ENCODE data around the gene KCTD6.
A peak's percentile ranks its signal among the peaks of the same experiment; 100 is the strongest.
"Not testable (repeated sequence)": the region's sequence is repeated elsewhere in the genome, so short reads cannot be mapped to it uniquely, and the experiment has no call there.

KCTD6 gene

DNA sequence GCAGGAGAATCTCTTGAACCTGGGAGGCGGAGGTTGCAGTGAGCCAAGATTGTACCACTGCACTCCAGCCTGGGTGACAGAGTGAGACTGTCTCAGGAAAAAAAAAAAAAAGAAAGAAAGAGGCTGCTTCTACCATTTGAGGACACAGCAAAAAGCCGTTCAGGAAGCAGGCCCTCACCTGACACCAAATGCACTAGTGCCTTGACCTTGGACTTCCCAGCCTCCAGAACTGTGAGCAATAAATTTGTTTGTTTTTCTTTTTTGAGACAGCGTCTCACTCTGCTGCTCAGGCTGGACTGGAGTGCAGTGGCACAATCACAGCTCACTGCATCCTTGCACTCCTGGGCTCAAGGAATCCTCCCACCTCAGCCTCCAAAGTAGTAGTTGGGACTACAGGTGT, 35.5 kb downstream of the KCTD6 start:
- FAIRE-seq = not testable (repeated sequence)

DNA sequence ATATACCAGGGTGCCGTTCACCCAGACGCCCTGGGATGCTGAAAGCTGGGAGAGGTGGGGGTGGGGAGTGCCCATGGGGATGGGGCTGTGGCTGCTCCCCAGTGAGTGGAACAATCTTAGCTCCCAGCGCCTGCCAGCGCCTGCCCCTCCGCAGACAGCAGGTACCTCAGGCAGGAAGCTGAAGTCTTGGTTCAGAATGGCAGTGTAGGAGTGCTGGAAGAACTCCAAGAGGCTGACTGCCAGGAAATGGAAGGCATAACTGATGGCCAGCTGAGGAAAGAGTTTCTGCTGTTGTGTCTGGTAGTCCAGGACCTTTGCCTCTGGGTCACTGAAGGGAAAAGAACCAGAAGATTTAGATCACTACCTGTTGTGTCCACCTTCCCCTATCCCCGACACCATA, 36.7 kb downstream of the KCTD6 start:
- peak; percentile 69 for FAIRE-seq

DNA sequence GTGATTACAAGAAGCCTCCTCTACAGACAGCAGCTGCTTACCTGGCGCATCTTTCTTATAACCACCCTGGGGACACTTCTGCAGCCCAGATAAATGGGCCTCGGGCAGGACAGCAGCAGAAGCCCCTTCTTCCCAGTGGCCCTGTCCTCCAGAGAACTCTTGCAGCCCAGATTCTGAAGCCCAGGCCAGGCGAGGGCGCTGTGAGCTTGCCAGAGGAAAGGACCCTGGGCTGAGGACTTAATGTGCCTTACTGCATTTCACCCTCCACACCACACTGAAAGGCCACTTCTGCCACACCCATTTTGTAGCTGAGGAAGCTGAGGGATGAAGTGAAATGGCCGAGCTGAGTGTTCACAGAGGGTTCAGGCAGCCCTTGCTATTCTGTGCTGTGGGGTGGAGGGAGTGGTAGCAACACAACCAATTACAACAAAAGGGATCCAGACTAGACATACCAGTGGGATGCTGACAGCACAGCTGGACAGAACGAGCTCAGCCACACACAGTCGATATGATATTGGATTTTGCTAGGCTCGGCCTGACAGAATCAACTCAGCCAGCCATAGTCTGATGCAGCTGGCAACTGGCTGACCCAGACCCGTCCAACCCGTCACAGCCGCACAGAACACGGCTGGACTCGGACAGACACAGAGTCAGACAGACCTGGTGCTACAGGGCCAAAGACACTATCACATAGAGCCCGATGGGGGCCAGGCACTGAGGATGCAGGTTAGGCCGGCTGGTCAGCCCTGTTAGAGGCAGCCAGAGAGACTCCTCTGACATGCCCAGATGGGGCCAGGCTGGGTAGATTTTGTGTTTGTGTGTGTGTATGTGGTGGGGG, 37.8 kb downstream of the KCTD6 start:
- no peak for FAIRE-seq

GRCh38 chr3:58530354-58530865, 38.5 kb downstream of the KCTD6 start:
- no peak for FAIRE-seq

DNA sequence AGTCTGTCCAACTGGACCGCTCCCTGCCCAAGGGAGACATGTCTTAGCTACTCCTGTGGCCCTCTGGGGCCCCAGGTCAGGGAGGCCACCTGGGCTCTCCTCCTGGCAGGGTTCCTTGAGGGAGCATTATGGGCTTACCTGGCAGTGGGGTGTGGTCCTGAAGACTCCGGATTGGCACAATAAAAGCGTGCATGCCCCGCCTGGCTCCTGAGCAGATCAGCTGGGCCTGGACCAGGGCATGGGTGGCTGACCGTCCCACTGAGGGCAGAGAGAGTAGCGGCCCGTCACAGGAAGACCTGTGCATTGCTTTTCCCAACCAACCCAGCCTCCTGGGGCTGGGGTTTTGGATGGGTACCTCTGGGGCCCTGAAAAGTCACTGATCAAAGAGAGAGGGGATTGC, 39.7 kb downstream of the KCTD6 start:
- FAIRE-seq = no peak

GRCh38 chr3:58531956-58532355, 40.1 kb downstream of the KCTD6 start:
- FAIRE-seq = no peak

- FAIRE-seq = no peak
These were observed 40.9 kb downstream of the KCTD6 start for GRCh38 chr3:58532794-58533220.

DNA sequence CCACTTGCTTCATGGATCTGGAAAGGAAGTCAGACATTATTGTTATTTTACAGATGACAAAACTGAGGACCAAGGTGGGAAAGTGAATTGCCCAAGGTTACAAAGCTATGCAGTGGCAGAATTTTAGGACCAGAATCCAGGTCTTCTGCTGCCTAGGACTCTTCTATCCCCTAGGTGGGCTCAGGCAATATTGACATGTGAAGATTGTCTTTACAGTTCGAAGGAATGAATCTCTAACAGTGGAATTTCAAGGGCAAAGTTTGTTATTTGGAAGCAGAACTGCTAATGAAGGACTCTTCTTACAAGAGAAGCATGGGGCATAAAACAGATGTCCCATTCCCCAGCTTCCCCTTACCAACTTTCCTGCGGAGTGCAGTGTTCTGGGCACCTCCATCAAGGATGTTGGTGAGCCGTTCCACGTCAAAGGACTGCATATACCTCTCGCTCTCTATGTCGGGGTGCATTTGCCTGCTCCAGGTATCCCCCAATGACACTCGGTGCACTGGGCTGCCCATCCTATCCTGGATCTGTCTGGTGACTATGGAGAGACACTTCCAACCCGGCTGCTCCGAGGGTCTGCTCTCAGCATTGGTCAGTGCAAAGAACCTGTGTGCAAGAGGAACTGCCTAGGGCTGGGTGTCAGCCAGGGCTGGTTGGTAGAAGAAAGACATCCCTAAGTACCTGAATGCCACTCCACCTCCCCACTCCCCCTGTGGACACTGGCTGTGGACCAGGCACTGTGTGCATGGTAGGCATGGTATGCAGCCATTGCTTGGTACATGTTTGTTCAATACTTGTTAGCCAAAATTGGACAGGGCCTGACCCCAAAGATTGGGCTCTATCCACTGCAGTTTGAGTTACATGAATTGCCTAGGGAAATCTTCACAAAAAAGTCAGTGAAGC, 42.9 kb downstream of the KCTD6 start:
- FAIRE-seq = no peak

GRCh38 chr3:58535531-58536500, 43.9 kb downstream of the KCTD6 start:
- no peak for FAIRE-seq

- no peak for FAIRE-seq
These were observed 44.9 kb downstream of the KCTD6 start, which contains the start of gene ACOX2 for GRCh38 chr3:58536501-58537411. Gene ACOX2, minus strand, starts transcription at chr3:58537190. Its CDS starts 2,084 bp downstream, at chr3:58535106.

- FAIRE-seq = no peak
These were observed 45.8 kb downstream of the KCTD6 start for GRCh38 chr3:58537412-58538301.

GRCh38 chr3:58539626-58540025, 47.7 kb downstream of the KCTD6 start:
- FAIRE-seq = no peak

GRCh38 chr3:58540176-58540858, 48.4 kb downstream of the KCTD6 start:
- no peak for FAIRE-seq

GRCh38 chr3:58544541-58544940, 52.6 kb downstream of the KCTD6 start:
- peak; percentile 60 for FAIRE-seq

DNA sequence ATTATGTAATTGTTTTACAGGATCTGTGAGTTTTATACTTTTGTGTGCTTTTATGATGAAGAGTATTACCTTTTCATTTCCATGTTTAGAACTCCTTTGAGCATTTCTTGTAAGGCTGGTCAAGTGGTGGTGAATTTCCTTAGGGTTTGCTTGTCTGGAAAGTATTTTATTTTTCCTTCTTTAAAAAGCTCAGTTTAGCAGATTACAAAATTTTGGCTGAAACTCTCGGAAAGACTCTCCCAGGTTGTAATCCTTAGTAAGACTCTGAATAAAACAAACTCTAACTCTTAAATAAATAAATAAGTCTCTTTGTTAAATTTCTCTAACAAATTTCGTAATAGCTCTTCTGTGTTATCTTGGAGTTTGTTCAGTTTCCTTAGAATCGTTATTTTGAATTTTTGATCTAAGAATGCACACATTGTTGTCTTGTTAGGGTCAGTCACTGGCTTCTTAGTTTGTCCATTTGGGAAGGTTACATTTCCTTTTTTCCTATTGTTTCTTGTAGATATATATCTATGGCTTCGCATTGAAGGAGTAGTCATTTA, 59.8 kb downstream of the KCTD6 start:
- no peak for FAIRE-seq

Measured in islet of Langerhans (tissue), 1 donor.